Activated naive CD4-positive, alpha-beta T cell treated with anti-CD3 and anti-CD28 coated beads, Interleukin-2, amount 50 U/mL, for 72 hours (primary cell): ENCODE measurements around the gene SNRPD1. TPM values are rescaled to one million over a fixed set of nuclear protein-coding genes. Genes with fewer than 3 reads are reported as not detected.
"Not testable (repeated sequence)": the region's sequence is repeated elsewhere in the genome, so short reads cannot be mapped to it uniquely, and the experiment has no call there.

ENCODE experiments used
- ATAC-seq, 2 donors: fragments of 150-1000 bp; cut with Tn5 transposase; 2 replicates each; pipeline ENCODE4 v1.10.0; 2021; ENCODE audit warnings: mild to moderate bottlenecking in 2 of 2, moderate library complexity in 2 of 2
- DNase-seq, 2 donors: peaks; one replicate each; pipeline ENCODE4 v3.0.0; 2021 to 2022; ENCODE audit warnings: low spot score in 2 of 2
- H3K27ac Mint-ChIP-seq, 2 donors: one replicate each; pipeline ENCODE4 v1.8.0; 2022; ENCODE audit warnings: mild to moderate bottlenecking in 2 of 2, mixed read lengths in 2 of 2
- H3K36me3 Mint-ChIP-seq, 2 donors: one replicate each; pipeline ENCODE4 v1.8.0; 2022; ENCODE audit warnings: mixed read lengths in 2 of 2
- H3K9me3 Mint-ChIP-seq, 2 donors: one replicate each; pipeline ENCODE4 v1.8.0; 2022; ENCODE audit warnings: mixed read lengths in 2 of 2
- total RNA-seq, 2 donors: library from RNA; stranded (reverse); gene quantifications; one replicate each; pipeline ENCODE4 v1.2.3, GENCODE V29; 2022

Gene SNRPD1
- total RNA-seq, 2 donors from 2014 or later: 88.2 to 135 TPM

DNA sequence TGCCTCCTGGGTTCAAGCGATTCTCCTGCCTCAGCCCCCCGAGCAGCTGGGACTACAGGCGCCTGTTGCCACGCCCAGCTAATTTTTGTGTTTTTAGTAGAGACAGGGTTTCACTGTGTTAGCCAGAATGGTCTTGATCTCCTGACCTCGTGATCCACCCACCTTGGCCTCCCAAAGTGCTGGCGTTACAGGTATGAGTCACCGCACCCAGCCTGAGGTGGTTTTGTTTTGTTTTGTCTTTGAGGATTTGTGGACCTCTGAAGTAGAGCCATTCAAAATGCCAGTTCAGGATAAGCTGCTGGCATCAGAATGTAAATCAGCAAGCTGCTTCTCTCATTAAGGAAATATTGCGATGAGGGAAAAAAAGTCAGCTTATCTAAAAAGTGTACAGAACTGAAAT is 63.2 kb downstream of the SNRPD1 start:
- H3K36me3 Mint-ChIP-seq, H3K9me3 Mint-ChIP-seq, H3K27ac Mint-ChIP-seq: not testable (repeated sequence)
- ATAC-seq (peak; percentile 36 to 52), DNase-seq (peak in 1 of 2 donors; percentile 19)

DNA sequence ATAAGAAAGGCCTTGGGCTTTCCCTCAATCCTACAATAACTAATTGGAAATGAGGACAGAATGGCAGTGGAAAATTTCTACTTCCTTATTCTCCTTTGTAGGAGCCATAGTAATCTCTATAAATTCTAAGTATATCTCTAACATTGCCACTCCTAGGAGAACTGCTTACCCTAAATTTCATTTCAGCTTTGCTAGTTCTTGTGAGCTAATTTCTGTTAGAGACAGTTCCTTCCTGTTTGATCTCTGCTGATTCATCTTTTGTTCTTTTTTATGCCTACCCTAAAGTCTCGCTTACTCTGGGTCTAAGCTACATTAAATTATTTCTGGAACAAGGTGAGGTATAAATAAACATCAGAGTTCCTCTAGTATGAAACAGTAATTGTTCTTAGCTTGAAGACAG is 66.7 kb downstream of the SNRPD1 start:
- Mint-ChIP-seq H3K27ac (no peak overlapping the region), H3K9me3 (no peaks in the 10 kb centered on the region), H3K36me3 (no peaks in the 10 kb centered on the region)
- DNase-seq: no peak
- no peak for ATAC-seq

DNA sequence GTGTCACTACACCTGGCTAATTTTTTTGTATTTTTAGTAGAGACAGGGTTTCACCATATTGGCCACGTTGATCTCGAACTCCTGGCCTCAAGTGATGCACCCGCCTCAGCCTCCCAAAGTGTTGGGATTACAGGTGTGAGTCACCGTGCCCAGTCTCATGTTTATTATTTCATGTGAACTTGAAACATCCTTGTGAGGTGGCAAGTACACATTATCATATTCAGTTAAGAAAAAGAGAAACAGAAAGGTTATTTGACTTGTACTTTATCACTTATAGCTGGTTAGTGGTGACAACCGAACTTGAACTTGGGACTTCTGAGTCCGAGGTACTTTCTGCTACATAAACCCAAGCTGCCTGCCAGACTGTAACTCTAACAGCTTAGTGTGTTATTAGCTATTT is 68.0 kb downstream of the SNRPD1 start:
- no peak for DNase-seq
- H3K27ac Mint-ChIP-seq: no peak overlapping the region
- H3K36me3 Mint-ChIP-seq: peaks cover 0 to 5% of the 10 kb centered on the region in 2 donors
- no peaks in the 10 kb centered on the region for H3K9me3 Mint-ChIP-seq
- ATAC-seq: no peak

DNA sequence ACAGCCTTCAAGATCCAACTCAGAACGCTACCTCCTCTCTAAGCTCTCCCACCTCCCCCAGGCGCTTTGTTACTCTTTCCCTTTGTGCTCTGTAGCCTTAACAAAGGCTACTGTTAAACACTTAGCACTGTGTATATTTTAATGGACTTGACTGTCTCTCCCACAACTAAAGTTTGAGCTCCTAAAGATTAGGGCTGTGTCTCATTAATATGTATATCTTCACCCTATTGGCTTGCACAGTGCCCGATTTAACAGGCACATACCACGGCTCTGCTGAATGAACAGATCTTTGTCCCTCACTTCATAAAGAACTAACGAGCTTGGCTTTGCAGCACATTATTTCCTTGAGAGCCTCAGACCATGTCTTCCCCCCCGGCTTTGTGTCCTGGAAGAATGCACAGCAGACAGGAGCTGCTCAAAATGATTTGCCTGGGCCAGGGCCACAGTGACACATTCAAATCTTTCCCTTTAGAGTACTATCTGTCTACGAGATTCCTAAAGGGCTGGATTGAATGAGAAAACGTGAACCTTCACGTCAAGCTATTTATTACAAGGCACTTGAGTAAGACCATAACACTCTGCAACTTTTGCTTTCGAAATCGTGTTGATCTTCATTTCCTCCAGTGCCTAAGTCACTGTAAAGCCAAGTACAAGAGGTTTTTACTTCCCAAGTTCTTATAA is 70.4 kb downstream of the SNRPD1 start:
- DNase-seq (peak in 1 of 2 donors; percentile 16), ATAC-seq (peak; percentile 81 to 92)
- Mint-ChIP-seq H3K36me3 (peaks cover 0 to 5% of the 10 kb centered on the region in 2 donors), H3K9me3 (no peaks in the 10 kb centered on the region), H3K27ac (no peak overlapping the region)

Other genes starting within 250 kb of the SNRPD1 start
- gene ESCO1, start 11.6 kb upstream of the SNRPD1 start, total RNA-seq: 10 to 100 TPM; 19.7 to 25.9 TPM
- 10 to 100 TPM; 19.9 to 39.7 TPM for gene ABHD3, start 92.5 kb downstream of the SNRPD1 start, total RNA-seq
- 10 to 100 TPM; 32.5 to 43.7 TPM for gene MIB1, start 128.5 kb downstream of the SNRPD1 start, total RNA-seq